ENCODE data around the gene UMODL1. TPM values are rescaled to one million over a fixed set of nuclear protein-coding genes. Genes with fewer than 3 reads are reported as not detected.
A peak's percentile ranks its signal among the peaks of the same experiment; 100 is the strongest.

The UMODL1 gene
- total RNA-seq, 2 donors from 2014 or later: 0.35 to 0.37 TPM

- H3K4me1 ChIP-seq: peaks cover 8% of the 10 kb centered on the region
- intact Hi-C loops (cut with DNase I): no loop called here
- no peak overlapping the region for H3K9ac ChIP-seq (ENCODE audit: low read depth in 2 of 2, low read length in 2 of 2)
- no peak overlapping the region for H3K4me3 ChIP-seq
- no peaks in the 10 kb centered on the region for H3K36me3 ChIP-seq
- no peaks in the 10 kb centered on the region for H3K27me3 ChIP-seq
- no peak overlapping the region for H3K27ac ChIP-seq
- H3K9me3 ChIP-seq: no peaks in the 10 kb centered on the region
- no peak for TF ChIP-seq CTCF (IDR thresholded peaks at IDR 0.05)
- DNase-seq: no peak
These were observed 21.7 kb downstream of the UMODL1 start for GRCh38 chr21:42092771-42093170.

- Histone ChIP-seq H3K9me3 (no peaks in the 10 kb centered on the region), H3K4me1 (peaks cover 11% of the 10 kb centered on the region), H3K36me3 (no peaks in the 10 kb centered on the region), H3K27ac (no peak overlapping the region), H3K9ac (ENCODE audit: low read depth in 2 of 2, low read length in 2 of 2) (no peak overlapping the region), H3K4me3 (no peak overlapping the region), H3K27me3 (no peaks in the 10 kb centered on the region)
- no peak for TF ChIP-seq CTCF (IDR thresholded peaks at IDR 0.05)
- no peak for DNase-seq
- intact Hi-C loops (cut with DNase I): no loop called here
These were observed 22.1 kb downstream of the UMODL1 start for GRCh38 chr21:42093186-42093585.

GRCh38 chr21:42093991-42094421 is 22.9 kb downstream of the UMODL1 start:
- TF ChIP-seq CTCF (IDR thresholded peaks at IDR 0.05): no peak
- no peak overlapping the region for H3K9ac ChIP-seq (ENCODE audit: low read depth in 2 of 2, low read length in 2 of 2)
- H3K27me3 ChIP-seq: no peaks in the 10 kb centered on the region
- H3K4me1 ChIP-seq: peaks cover 11% of the 10 kb centered on the region
- intact Hi-C loops (cut with DNase I): no loop called here
- no peak overlapping the region for H3K27ac ChIP-seq
- no peak overlapping the region for H3K4me3 ChIP-seq
- H3K36me3 ChIP-seq: no peaks in the 10 kb centered on the region
- no peaks in the 10 kb centered on the region for H3K9me3 ChIP-seq
- no peak for DNase-seq

GRCh38 chr21:42094811-42095210 is 23.7 kb downstream of the UMODL1 start:
- TF ChIP-seq CTCF (IDR thresholded peaks at IDR 0.05): no peak
- no peaks in the 10 kb centered on the region for H3K9me3 ChIP-seq
- no peaks in the 10 kb centered on the region for H3K27me3 ChIP-seq
- H3K4me3 ChIP-seq: no peak overlapping the region
- no peak overlapping the region for H3K9ac ChIP-seq (ENCODE audit: low read depth in 2 of 2, low read length in 2 of 2)
- H3K27ac ChIP-seq: no peak overlapping the region
- H3K36me3 ChIP-seq: no peaks in the 10 kb centered on the region
- intact Hi-C loops (cut with DNase I): no loop called here
- DNase-seq: no peak
- peaks cover 5% of the 10 kb centered on the region for H3K4me1 ChIP-seq

- peaks cover 5% of the 10 kb centered on the region for H3K4me1 ChIP-seq
- TF ChIP-seq CTCF (IDR thresholded peaks at IDR 0.05): no peak
- no peak overlapping the region for H3K27ac ChIP-seq
- no peak for DNase-seq
- H3K4me3 ChIP-seq: no peak overlapping the region
- no peaks in the 10 kb centered on the region for H3K36me3 ChIP-seq
- intact Hi-C loops (cut with DNase I): no loop called here
- H3K9me3 ChIP-seq: no peaks in the 10 kb centered on the region
- H3K9ac ChIP-seq (ENCODE audit: low read depth in 2 of 2, low read length in 2 of 2): no peak overlapping the region
- H3K27me3 ChIP-seq: no peaks in the 10 kb centered on the region
These were observed 24.5 kb downstream of the UMODL1 start for GRCh38 chr21:42095581-42095980.

GRCh38 chr21:42096566-42096965 is 25.4 kb downstream of the UMODL1 start:
- Histone ChIP-seq H3K4me1 (peaks cover 5% of the 10 kb centered on the region), H3K27ac (no peak overlapping the region), H3K27me3 (no peaks in the 10 kb centered on the region), H3K9ac (ENCODE audit: low read depth in 2 of 2, low read length in 2 of 2) (peak overlapping the region in 1 of 2 donors; percentile 8), H3K36me3 (no peaks in the 10 kb centered on the region), H3K4me3 (no peak overlapping the region), H3K9me3 (no peaks in the 10 kb centered on the region)
- intact Hi-C loops (cut with DNase I): no loop called here
- no peak for TF ChIP-seq CTCF (IDR thresholded peaks at IDR 0.05)
- no peak for DNase-seq

Data from colonic mucosa (tissue), 4 donors.